ENCODE measurements around the gene PDZRN4. TPM values are rescaled to one million over a fixed set of nuclear protein-coding genes. Genes with fewer than 3 reads are reported as not detected.

The PDZRN4 gene
- total RNA-seq, 1 donor from 2014 or later = not detected

DNA sequence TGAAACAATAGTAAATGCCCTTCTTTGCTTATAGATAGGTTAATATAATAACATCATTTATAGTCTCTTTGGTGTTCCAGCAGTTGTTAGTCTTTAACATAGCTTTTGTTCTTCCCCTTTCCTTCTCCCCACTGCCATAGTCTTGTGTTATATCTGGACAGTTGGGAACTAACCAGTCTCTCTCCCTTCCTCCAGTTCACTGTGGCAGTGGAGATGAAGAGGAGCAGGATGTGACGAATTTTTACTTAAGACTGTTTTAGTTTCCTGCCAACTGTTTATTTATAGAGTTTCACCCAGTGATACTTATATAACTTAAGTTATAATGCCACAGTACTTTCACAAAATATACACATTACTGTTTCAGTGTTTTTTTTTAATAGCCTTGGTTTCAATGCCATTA, 277.4 kb downstream of the PDZRN4 start:
- no peak overlapping the region for H3K4me3 ChIP-seq (ENCODE audit: low read depth, low read length)
- DNase-seq (ENCODE audit: low read depth) = no peak
- H3K36me3 ChIP-seq (ENCODE audit: control insufficient read depth, insufficient read depth, low read length) = no peaks in the 10 kb centered on the region
- H3K27me3 ChIP-seq (ENCODE audit: control insufficient read depth, insufficient read depth, low read length) = no peaks in the 10 kb centered on the region
- no peak for FAIRE-seq
- TF ChIP-seq CTCF (IDR thresholded peaks at IDR 0.05; ENCODE audit: insufficient read depth, low read length, severe bottlenecking) = no peak

GRCh38 chr12:41466300-41466699, 278.2 kb downstream of the PDZRN4 start:
- Histone ChIP-seq H3K4me3 (ENCODE audit: low read depth, low read length) (no peak overlapping the region), H3K27me3 (ENCODE audit: control insufficient read depth, insufficient read depth, low read length) (no peaks in the 10 kb centered on the region), H3K36me3 (ENCODE audit: control insufficient read depth, insufficient read depth, low read length) (no peaks in the 10 kb centered on the region)
- no peak for TF ChIP-seq CTCF (IDR thresholded peaks at IDR 0.05; ENCODE audit: insufficient read depth, low read length, severe bottlenecking)
- DNase-seq (ENCODE audit: low read depth) (no peak), FAIRE-seq (no peak)

DNA sequence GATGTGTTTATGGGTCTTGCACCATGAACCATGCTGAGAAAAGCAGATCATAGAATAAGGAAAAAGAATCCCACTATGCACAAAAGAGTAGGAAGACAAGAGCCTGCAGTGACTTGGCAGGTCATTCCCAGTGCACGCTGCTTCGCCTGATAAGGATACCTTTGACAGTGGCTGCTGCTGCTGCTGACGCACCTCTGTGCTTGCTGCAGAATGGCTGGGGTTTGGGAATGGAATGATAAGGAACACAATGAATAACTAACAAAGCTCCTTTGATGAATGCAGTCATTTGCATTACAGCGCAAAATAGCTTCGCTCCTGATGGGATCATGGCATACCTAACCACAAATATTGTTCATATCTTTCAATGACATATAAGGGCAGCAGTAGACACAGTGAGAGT, 278.7 kb downstream of the PDZRN4 start:
- no peaks in the 10 kb centered on the region for H3K36me3 ChIP-seq (ENCODE audit: control insufficient read depth, insufficient read depth, low read length)
- H3K4me3 ChIP-seq (ENCODE audit: low read depth, low read length) = no peak overlapping the region
- TF ChIP-seq CTCF (IDR thresholded peaks at IDR 0.05; ENCODE audit: insufficient read depth, low read length, severe bottlenecking) = no peak
- no peaks in the 10 kb centered on the region for H3K27me3 ChIP-seq (ENCODE audit: control insufficient read depth, insufficient read depth, low read length)
- DNase-seq (ENCODE audit: low read depth) = no peak
- no peak for FAIRE-seq

GRCh38 chr12:41467591-41468325, 279.6 kb downstream of the PDZRN4 start:
- H3K27me3 ChIP-seq (ENCODE audit: control insufficient read depth, insufficient read depth, low read length) = no peaks in the 10 kb centered on the region
- DNase-seq (ENCODE audit: low read depth) (no peak), FAIRE-seq (no peak)
- TF ChIP-seq CTCF (IDR thresholded peaks at IDR 0.05; ENCODE audit: insufficient read depth, low read length, severe bottlenecking) = no peak
- H3K36me3 ChIP-seq (ENCODE audit: control insufficient read depth, insufficient read depth, low read length) = no peaks in the 10 kb centered on the region
- no peak overlapping the region for H3K4me3 ChIP-seq (ENCODE audit: low read depth, low read length)

- FAIRE-seq (no peak), DNase-seq (ENCODE audit: low read depth) (no peak)
- no peak overlapping the region for H3K4me3 ChIP-seq (ENCODE audit: low read depth, low read length)
- no peak for TF ChIP-seq CTCF (IDR thresholded peaks at IDR 0.05; ENCODE audit: insufficient read depth, low read length, severe bottlenecking)
- no peaks in the 10 kb centered on the region for H3K27me3 ChIP-seq (ENCODE audit: control insufficient read depth, insufficient read depth, low read length)
- H3K36me3 ChIP-seq (ENCODE audit: control insufficient read depth, insufficient read depth, low read length) = no peaks in the 10 kb centered on the region
Measured at GRCh38 chr12:41468341-41468740, 280.2 kb downstream of the PDZRN4 start.

DNA sequence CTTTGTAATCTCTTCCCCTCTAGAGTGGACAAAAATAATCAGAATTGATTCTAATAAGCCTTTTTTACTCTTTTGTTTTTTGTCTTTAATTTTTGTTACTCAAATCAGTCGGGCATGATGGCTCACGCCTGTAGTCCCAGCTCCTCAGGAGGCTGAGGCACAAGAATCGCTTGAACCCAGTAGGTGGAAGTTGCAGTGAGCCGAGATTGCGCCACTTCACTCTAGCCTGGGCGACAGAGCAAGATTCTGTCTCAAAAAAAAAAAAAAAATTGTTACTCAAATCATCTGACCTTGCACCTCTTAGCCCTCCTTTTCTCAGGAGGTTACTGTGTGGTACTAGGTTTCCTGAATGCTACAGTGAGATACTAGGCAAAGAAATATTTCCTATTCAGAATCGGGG, 280.6 kb downstream of the PDZRN4 start:
- FAIRE-seq (no peak), DNase-seq (ENCODE audit: low read depth) (no peak)
- TF ChIP-seq CTCF (IDR thresholded peaks at IDR 0.05; ENCODE audit: insufficient read depth, low read length, severe bottlenecking) = no peak
- Histone ChIP-seq H3K4me3 (ENCODE audit: low read depth, low read length) (no peak overlapping the region), H3K36me3 (ENCODE audit: control insufficient read depth, insufficient read depth, low read length) (no peaks in the 10 kb centered on the region), H3K27me3 (ENCODE audit: control insufficient read depth, insufficient read depth, low read length) (no peaks in the 10 kb centered on the region)
